HPDE6-E6E7 (cell line): ENCODE results near the gene SLC35F4.

Source experiments
- DNase-seq: peaks from one replicate; pipeline ENCODE4 v3.0.0; 2011; ENCODE audit warnings: missing footprints; ENCODE audit errors: extremely low spot score

The SLC35F4 gene

GRCh38 chr14:57634335-57634734 is 231.6 kb downstream of the SLC35F4 start:
- no peak for DNase-seq

DNA sequence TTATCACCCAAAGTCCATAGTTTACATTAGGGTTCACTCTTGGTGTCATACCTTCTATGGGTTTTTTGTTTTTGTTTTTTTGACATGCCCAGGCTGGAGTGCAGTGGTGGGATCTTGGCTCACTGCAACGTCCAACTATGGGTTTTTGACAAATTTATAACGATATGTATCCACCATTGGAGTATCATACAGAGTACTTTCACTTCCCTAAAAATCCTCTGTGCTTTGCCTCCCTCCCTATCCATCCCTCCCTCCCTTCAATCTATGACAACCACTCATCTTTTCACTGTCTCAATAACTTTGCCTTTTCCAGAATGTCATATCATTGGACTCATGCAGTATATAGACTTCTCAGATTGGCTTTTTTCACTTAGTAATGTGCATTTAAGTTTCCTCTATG is 233.2 kb downstream of the SLC35F4 start:
- DNase-seq: no peak

DNA sequence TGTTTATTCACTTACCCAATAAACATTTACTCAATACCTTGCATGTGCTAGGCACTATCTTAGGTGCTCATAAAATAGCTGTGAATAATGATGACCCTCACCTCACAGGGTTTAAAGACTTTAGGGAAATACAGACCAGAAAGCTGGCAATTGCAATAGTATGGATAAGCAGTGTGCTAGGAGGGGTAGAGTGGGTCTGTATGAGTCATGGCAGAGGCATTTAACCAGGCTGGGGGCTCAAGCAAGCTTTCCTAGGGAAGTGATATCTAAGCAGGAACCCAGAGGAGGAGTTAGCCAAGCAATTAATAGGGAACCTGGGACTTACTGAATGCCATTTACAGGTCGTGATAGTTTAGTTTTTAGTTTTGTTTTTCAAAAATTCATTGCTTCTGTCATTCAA is 248.4 kb downstream of the SLC35F4 start:
- no peak for DNase-seq

- no peak for DNase-seq
Observed at GRCh38 chr14:57612946-57613345, 252.9 kb downstream of the SLC35F4 start.

DNA sequence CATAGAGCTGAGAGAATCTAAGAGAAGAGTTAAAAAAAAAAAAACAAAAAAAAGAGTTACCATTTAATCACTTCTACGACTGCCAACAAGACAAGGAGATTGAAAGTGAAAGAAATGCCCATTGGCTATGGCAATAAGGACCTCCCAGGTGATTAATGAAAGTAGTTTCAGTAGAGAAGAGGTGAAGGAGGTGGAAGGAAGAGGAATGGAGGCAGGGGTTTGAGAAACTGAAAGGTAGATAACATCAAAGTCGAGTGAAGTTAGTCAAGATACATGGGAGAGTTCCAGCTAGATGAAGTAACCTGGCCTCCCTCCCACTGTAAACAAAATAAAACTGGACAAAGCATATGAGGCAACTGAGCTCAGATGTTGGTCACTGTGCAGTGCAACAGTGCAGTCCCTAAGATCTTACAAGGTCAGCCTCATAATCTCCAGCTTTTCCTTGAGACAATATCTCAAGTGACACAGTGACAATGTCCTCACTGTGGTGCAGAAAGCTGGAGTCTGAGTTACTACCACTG is 254.3 kb downstream of the SLC35F4 start:
- DNase-seq: no peak

GRCh38 chr14:57610631-57611030 is 255.3 kb downstream of the SLC35F4 start:
- DNase-seq: no peak

DNA sequence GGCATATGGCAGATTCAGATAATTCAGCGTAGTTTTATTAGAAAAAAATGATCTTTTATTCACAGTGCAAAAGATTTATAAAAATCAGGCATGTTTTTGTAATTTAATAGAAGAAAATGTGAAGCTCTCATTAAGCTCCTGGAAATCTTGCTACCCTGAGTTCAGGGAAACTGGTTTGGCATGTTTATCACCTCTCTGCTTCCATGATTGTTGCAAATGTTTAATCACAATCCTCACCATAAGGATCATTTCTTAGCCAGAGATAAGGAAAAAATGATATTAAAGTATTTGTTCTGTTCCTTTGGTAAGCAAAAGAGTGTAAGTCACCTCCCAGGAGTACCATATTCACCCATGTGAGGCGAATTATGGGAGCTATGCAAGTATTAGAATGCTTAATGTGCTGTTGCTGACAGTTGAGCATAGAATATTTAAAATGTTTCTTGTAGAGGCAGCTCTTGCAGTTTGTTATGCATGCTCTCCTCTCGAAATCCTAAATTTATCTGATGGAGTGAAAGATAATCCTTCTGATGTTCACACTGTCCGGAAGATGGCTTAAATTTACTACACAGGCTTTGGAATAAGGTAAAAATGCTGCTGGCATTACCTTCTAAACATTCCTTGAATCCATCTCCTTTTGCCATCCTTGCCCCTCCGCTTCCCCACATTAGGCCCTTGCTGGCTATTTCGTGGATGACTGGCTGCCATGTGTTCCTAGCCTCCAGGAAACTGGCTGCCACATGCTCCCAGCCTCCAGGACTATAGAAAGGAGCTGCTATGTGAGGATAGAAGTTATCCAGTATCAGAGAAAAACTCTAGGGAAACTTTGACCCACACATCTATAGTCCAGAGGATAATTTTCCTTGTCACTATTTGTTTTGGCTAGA is 256.5 kb downstream of the SLC35F4 start:
- no peak for DNase-seq

DNA sequence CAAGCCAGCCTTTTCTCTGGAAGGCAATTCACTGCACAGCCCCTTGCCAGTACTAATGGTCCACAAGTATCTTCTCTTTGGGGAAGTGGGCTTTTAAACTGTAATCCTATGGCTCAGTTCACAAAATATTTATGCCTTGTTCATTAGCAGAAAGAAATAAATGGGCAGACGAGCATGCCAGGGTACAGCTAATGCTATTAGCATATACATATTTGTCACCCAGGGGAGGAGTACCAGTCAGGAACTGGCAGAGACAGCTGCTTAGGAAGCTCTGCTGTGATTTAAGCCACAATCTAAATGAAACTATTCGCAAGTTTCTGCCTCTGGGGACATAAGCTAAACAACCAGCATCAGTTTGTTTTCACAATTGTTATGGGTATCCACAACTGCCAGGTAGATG is 258.8 kb downstream of the SLC35F4 start:
- no peak for DNase-seq

- DNase-seq: no peak
Observed at GRCh38 chr14:57583396-57583795, 282.5 kb downstream of the SLC35F4 start.

GRCh38 chr14:57582746-57583145 is 283.1 kb downstream of the SLC35F4 start:
- no peak for DNase-seq

GRCh38 chr14:57578801-57579200 is 287.1 kb downstream of the SLC35F4 start:
- no peak for DNase-seq

- no peak for DNase-seq
Observed at GRCh38 chr14:57576498-57576897, 289.4 kb downstream of the SLC35F4 start.

- DNase-seq: no peak
Observed at GRCh38 chr14:57575482-57575881, 290.4 kb downstream of the SLC35F4 start.

DNA sequence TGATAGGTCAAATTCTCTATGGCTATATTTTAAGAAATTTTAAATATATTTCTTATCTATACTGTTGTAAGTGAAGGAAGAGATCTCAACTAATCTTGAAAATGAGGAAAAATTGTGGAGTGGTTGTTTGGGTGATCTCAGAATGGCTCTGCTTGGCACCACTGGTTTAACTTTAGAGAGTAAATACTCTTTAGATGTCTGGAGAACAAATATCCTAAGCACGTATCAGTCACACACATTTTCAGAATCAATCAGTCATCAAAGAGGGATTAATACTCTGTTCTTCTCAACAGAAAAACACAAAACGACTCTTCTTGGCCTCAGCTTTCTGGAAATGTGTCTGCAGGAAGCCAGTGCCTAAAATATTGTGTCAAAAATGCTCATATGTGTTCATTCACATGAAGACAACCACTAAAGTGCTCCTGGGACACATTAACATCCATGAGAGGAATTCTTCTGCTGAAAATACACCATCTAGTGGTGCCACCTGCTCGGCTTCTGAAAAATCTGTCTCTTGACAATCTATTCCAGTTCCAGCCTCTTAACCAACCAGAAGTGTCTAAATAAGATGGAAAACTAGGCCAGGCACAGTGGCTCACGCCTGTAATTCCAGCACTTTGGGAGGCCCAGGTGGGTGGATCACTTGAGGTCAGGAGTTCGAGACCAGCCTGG is 291.1 kb downstream of the SLC35F4 start:
- peak; percentile 4 for DNase-seq

DNA sequence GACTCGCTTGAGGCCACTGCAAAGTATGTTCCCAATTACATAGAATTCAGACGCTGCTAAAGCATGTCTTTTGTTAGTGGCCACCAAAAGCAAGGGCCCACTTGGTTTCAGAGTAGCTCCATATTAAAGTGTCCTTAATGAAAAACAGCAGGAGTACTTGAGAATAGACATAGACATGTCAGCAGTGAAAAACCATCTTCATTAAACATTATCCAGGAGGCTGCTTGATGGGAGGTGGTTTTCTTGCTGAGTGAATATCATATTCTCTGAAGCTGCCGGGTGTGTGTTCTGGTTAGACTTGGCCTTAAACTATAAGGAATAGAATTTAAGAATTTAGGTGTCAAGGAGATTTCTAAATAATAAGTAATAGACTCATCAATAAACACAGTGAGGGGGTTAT is 292.7 kb downstream of the SLC35F4 start:
- no peak for DNase-seq

- DNase-seq: no peak
Observed at GRCh38 chr14:57568554-57568953, 297.3 kb downstream of the SLC35F4 start.

GRCh38 chr14:57567220-57567619 is 298.7 kb downstream of the SLC35F4 start:
- DNase-seq: no peak

DNA sequence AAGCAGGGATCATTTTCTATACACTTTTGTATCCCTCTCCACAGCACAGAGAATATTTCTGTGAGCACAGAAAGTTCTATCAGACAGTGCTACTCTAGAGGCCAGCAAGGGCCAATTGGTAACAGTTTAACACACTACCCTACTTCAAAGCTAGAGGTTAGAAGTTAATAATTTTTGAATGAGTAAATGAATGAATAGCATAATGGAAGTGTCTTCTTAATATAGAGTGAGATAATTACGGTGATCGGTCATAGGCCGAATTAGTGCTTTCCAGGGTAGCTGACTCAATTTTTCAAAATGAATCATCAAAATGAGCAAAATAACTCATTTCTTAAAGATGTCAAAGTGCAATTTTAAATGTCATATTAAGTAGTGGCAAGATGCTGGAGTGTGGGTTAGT is 305.2 kb downstream of the SLC35F4 start:
- DNase-seq: no peak

- no peak for DNase-seq
Observed at GRCh38 chr14:57559576-57559975, 306.3 kb downstream of the SLC35F4 start.

GRCh38 chr14:57549765-57550420 is 316.0 kb downstream of the SLC35F4 start:
- DNase-seq: no peak

DNA sequence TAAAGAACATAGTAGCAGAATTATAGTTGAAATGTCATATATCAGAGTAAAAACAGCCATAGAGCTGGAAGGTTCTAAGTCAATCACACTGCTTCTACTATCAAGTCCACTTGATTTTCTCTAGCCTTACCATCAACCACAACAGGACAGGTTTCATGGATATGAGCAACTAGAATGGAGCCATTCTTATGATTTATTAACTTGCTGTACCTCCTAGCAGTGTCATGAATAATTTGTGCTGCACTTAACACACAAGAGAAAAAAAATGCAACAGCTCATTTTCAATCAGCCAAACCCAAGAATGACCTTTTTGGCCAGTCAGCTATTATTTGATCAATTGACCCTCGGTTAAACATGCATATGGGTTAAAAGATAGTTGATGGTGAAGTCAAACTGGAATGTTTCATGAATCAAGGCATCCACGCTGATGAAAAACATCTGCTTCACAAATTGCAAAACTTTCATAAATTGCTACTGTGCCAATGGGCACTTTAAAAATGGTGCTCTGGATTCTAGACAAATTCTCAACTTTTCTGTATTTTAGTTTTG is 316.8 kb downstream of the SLC35F4 start:
- DNase-seq: no peak

- DNase-seq: no peak
Observed at GRCh38 chr14:57547131-57547530, 318.8 kb downstream of the SLC35F4 start.
